Liver (tissue), 3 donors: ENCODE results near the gene HIPK3.
"Not testable (repeated sequence)": the region's sequence is repeated elsewhere in the genome, so short reads cannot be mapped to it uniquely, and the experiment has no call there.

ENCODE experiments used
- CTCF ChIP-seq: fragments of 150-350 bp; IDR thresholded peaks from 2 replicates; pipeline ENCODE4 v1.5.1; 2017; ENCODE audit warnings: improper control_type of control experiment, low read depth, low read length; ENCODE audit not compliant: missing input control
- GABPA ChIP-seq, 2 donors: IDR thresholded peaks in 1 of 2; conservative IDR thresholded peaks in 1 of 2; 2 replicates each; pipeline ENCODE4 v1.6.1; 2016; ENCODE audit warnings: antibody characterized with exemption in 2 of 2, mild to moderate bottlenecking in 1 of 2, moderate library complexity in 1 of 2
- JUND ChIP-seq, 2 donors: IDR thresholded peaks; 2 replicates each; pipeline ENCODE4 v1.6.1; 2016; ENCODE audit warnings: antibody characterized with exemption in 2 of 2
- MAX ChIP-seq: IDR thresholded peaks from 2 replicates; pipeline ENCODE4 v1.6.1; 2016; ENCODE audit warnings: antibody characterized with exemption
- RAD21 ChIP-seq, 2 donors: IDR thresholded peaks; 2 replicates each; pipeline ENCODE4 v1.6.1; 2016; ENCODE audit warnings: antibody characterized with exemption in 2 of 2, mild to moderate bottlenecking in 2 of 2
- REST ChIP-seq: IDR thresholded peaks from 2 replicates; pipeline ENCODE4 v1.6.1; 2016; ENCODE audit warnings: antibody characterized with exemption, mild to moderate bottlenecking
- TAF1 ChIP-seq: conservative IDR thresholded peaks from 2 replicates; pipeline ENCODE4 v1.6.1; 2016; ENCODE audit warnings: antibody characterized with exemption, mild to moderate bottlenecking
- YY1 ChIP-seq: IDR thresholded peaks from 2 replicates; pipeline ENCODE4 v1.6.1; 2016; ENCODE audit warnings: antibody characterized with exemption, mild to moderate bottlenecking
- ZBTB33 ChIP-seq: IDR thresholded peaks from 2 replicates; pipeline ENCODE4 v1.6.1; 2016; ENCODE audit warnings: antibody characterized with exemption
- donor health status: healthy.
- donor health status: healthy.

GRCh38 chr11:33216676-33217075 lies 40.5 kb upstream of the HIPK3 start:
- not testable (repeated sequence) for TF ChIP-seq GABPA (IDR thresholded peaks at IDR 0.05 in 1 of 2, conservative IDR thresholded peaks at IDR 0.05 in 1 of 2); CTCF; JUND (IDR thresholded peaks at IDR 0.05); REST; RAD21 (IDR thresholded peaks at IDR 0.05); TAF1; ZBTB33; MAX; YY1
